Limb (tissue), 2 donors: ENCODE results near the gene APEH.
A peak's percentile ranks its signal among the peaks of the same experiment; 100 is the strongest.
"Not testable (repeated sequence)": the region's sequence is repeated elsewhere in the genome, so short reads cannot be mapped to it uniquely, and the experiment has no call there.

ENCODE experiments used
- DNase-seq, 2 donors: peaks; one replicate each; pipeline ENCODE4 v3.0.0-alpha.2; 2016; ENCODE audit errors: extremely low spot score in 2 of 2

The APEH gene

DNA sequence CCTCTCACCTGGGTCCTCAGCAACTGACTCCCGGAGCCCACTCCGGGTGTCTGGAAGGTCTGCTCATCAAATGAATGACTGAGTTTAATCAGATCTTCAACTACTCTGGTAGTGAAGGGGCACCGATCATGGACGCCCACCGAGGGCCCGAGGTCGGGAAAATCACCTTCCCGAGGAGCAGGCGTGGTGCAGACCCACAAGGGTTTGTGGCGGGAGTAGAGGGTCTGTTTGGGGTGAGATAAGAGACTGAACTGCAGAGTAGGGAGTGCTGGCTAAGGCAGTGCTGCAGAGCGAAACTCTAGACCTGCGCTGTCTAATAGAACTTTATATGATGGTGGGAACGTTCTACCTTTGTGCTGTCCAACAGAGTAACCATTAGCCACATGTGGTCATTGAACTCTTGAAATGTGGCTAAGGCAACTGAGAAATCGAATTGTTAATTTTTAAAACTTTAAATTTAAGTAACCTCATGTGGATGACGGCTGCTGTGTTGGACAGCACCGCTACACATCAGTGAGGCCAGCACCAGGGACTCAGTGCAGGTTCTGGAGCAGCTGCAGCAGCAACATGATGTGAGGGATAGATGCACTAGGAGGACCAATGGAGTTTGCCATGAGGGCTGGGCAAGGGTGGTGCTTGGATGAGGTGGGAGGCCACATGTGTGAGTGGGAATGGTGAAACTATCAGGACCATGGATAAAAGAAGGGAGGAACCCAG, 15.9 kb downstream of the APEH start:
- DNase-seq: not testable (repeated sequence)

DNA sequence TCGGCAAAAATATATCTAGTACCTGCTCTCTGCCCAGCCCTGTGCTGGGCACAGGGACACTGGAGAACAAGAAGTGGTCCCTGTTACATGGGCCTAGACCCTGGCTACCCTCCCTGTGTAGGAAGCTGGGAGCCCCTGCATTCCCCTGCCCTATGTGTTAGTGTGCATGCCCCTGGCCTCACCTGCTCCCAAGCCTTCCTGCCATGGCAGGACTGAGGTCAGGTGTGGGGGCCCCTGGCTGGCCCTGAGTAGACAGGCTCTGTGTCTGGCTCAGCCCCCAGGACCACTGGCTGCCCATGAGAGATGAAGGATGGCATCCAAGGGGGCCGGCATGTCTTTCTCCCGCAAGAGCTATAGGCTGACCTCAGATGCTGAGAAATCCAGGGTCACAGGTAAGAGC, 16.7 kb downstream of the APEH start:
- DNase-seq: not testable (repeated sequence)

DNA sequence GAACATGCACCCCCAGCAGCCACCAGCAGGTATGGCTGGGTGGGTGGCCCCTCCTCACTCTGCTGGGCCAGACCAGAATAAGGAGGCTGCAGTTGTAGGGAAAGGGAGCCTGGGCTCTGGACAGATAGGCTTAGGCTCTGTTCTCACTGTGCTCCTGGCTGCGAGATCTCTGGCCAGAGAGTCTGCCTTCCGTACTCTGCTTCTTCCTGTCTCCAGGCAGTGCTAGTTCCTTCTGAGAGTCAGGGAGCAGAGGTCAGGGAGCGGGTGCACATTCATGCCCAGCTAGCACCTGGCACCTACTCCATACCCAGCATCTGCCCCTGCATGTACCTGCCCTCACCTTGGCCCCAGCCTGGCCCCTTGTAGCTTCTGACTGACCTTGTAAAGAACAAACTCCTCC, 17.3 kb downstream of the APEH start:
- DNase-seq: not testable (repeated sequence)

GRCh38 chr3:49694409-49695070, 20.4 kb downstream of the APEH start:
- not testable (repeated sequence) for DNase-seq

DNA sequence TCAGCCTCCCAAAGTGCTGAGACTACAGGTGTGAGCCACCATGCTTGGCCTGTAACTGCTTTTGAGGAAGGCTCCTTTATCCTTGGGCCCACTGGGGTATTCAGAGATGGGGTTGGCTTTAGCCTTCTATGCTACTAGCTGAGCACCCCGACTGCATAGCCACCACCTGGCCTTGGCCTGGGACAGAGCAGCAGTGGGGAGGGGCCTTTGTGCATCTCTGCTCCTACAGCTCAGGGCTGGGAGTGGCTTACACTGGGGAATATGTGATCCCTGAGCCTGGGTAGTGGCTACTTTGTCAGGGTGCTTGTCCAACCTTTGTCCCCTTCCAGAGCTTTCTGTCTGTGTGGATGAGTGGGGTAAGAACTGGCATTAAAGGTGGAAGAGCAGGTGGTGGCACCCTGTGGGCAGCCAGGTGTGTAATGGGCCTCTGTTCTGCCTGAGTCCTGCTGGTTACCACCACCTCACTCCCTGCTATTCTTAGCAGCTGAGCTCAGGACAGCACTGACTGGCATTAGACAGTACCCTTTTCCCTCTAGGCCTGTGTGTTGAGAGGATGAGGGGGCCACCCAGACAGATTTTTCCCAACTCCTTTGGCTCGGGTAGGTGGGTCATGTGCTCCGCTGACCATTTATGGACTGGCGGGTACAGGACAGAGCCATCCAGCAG, 21.3 kb downstream of the APEH start:
- DNase-seq: not testable (repeated sequence)

- no peak for DNase-seq
These were observed 25.3 kb downstream of the APEH start for GRCh38 chr3:49699281-49699979.

- no peak for DNase-seq
These were observed 25.9 kb downstream of the APEH start for GRCh38 chr3:49700014-49700413.

DNA sequence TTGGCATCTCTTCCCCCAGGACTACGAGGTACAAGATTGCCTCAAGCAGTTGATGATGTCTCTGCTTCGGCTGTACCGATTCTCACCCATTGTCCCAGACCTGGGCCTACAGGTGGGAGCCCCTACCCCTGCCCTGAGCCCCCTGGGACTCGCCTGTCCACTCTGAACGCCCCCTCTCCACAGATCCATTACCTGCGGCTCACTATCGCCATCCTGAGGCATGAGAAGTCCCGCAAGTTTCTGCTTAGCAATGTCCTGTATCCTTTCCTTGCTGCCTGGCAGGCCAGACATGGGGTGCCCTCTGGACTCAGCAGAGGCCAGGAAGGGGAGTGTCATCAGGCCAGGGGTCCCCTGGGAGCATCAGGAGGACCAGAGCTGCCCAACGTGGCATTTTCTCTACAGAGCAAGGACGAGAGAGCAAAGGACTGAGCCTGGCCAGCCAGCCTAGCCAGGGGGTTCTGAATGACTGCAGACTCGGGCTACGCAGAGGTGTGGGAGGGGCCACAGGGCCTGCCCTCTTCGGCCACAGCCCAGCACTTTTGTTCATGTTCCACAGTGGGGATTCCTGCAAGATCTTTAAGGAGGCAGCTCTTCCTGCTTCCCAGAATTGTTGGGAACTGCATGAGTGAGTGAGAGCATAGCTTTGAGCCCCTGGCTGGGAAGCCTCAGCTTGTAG, 26.4 kb downstream of the APEH start:
- no peak for DNase-seq

- no peak for DNase-seq
These were observed 27.4 kb downstream of the APEH start for GRCh38 chr3:49701388-49702077.

GRCh38 chr3:49702672-49703071, 28.5 kb downstream of the APEH start:
- no peak for DNase-seq

GRCh38 chr3:49703443-49703927, 29.3 kb downstream of the APEH start:
- DNase-seq: peak in 1 of 2 donors; percentile 69

DNA sequence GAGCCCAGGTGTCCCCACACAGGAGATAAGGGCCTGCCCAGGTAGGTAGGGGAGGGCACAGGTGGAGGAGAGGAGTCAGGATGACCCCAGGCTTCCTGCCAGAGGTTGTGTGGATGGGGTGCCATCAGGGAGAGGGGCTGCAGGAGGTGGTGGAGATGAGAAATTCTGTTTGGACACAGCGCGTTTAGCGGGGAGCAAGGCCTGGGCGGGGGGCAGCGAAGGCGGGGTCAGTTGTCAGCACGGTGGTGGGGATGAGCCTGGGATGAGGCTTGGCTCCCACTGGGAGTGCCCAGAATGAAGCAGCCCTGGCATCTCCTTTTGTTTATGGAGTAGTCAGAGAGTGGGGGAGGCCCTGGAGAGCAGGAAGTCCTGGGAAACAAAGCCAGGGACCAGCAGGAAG, 29.8 kb downstream of the APEH start:
- DNase-seq: no peak

GRCh38 chr3:49704629-49705028, 30.5 kb downstream of the APEH start:
- no peak for DNase-seq

DNA sequence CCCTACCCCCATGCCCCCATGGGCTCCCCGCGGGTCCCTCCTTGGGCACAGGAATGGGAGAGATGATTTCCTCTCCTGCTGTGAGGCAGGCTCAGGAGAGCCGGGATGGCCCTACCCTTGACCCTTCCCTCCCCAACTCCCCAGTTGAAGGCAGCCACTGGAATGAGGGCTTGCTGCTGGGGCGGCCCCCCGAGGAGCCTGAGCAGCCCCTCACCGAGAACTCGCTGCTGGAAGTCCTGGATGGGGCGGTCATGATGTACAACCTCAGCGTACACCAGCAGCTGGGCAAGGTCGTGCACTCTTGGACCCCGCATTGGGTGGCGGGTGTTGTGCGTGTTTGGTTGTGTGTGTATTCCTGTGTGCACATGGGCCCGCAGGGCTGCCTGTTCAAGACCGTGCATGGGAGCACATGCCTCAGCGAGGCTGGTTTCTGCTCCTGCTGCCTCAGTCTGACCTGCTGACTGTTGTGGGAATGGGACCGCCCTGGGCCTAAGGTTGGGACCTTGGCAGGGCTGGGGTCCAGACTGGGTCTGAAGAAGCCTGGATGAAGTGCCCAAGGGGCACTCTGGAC, 31.3 kb downstream of the APEH start:
- DNase-seq: no peak

- DNase-seq: no peak
These were observed 32.4 kb downstream of the APEH start for GRCh38 chr3:49706456-49707112.

- no peak for DNase-seq
These were observed 32.9 kb downstream of the APEH start for GRCh38 chr3:49707113-49707480.

DNA sequence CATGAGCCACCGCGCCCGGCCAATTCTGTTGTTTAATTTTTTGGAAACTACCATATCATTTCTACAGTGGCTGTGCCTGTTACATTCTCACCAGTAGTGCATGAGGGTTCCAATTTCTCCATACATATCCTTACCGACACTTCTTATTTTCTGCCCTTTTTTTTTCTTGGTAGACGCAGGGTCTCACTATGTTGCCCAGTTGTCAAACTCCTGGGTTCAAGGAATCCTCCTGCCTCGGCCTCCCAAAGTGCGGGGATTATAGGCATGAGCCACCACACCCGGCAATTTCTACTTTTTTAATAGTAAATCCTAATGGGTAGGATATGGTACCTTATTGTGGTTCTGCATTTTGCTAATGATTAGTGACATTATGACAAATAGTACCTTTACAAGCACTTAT, 35.7 kb downstream of the APEH start:
- DNase-seq: no peak

GRCh38 chr3:49711489-49711888, 37.3 kb downstream of the APEH start:
- peak in 1 of 2 donors; percentile 16 for DNase-seq

DNA sequence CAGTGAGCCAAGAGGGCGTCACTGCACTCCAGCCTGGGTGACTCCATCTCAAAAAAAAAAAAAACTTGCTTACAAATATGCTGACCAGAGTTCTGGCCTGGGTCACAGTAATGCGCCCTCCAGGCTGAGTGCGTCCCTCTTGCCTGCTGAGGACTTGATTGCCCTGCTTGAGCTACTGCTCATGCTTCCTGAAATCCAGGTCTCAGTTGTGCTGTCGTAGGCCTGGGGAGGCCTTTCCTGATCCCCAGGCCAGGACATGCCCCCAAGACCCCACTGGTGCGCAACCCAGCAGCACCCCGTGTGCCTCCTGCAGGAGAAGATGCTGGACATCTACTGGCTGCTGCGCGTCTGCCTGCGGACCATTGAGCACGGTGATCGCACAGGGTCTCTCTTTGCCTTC, 38.0 kb downstream of the APEH start:
- DNase-seq: no peak
